Activated naive CD4-positive, alpha-beta T cell treated with anti-CD3 and anti-CD28 coated beads, Interleukin-2, amount 10 ng/mL, durations not matched to agents 7 days and 5 days (primary cell): ENCODE data around the gene SRD5A1.
"Not testable (repeated sequence)": the region's sequence is repeated elsewhere in the genome, so short reads cannot be mapped to it uniquely, and the experiment has no call there.

Source experiments
- CTCF ChIA-PET: fragments of 350-600 bp; sonication (Branson Sonifier 250); formaldehyde crosslinking; loops from one replicate; lab custom pipeline; 2021; ENCODE audit warnings: antibody characterized with exemption; lab: Charles Lee
- DNase-seq: peaks from one replicate; pipeline ENCODE4 v3.0.0-alpha.2; 2020
- H3K27ac Mint-ChIP-seq: one replicate; pipeline ENCODE4 v1.8.0; 2021; ENCODE audit warnings: mild to moderate bottlenecking, moderate library complexity, mixed read lengths
- H3K27me3 Mint-ChIP-seq: one replicate; pipeline ENCODE4 v1.8.0; 2021; ENCODE audit warnings: mild to moderate bottlenecking, mixed read lengths
- H3K36me3 Mint-ChIP-seq: one replicate; pipeline ENCODE4 v1.8.0; 2021; ENCODE audit warnings: mixed read lengths
- H3K4me1 Mint-ChIP-seq: one replicate; pipeline ENCODE4 v1.8.0; 2021; ENCODE audit warnings: mixed read lengths
- H3K4me3 Mint-ChIP-seq: one replicate; pipeline ENCODE4 v1.8.0; 2021; ENCODE audit warnings: mild to moderate bottlenecking, moderate library complexity, mixed read lengths
- H3K9me3 Mint-ChIP-seq: one replicate; pipeline ENCODE4 v1.8.0; 2021; ENCODE audit warnings: mixed read lengths

The SRD5A1 gene

GRCh38 chr5:6642655-6643054 lies 9.4 kb downstream of the SRD5A1 start:
- Mint-ChIP-seq H3K36me3 (peaks cover 18% of the 10 kb centered on the region), H3K27ac (no peak overlapping the region), H3K9me3 (no peaks in the 10 kb centered on the region), H3K4me3 (no peak overlapping the region), H3K4me1 (peaks cover 5% of the 10 kb centered on the region), H3K27me3 (no peaks in the 10 kb centered on the region)
- DNase-seq: no peak
- CTCF ChIA-PET: no interaction called here

GRCh38 chr5:6644794-6645241 lies 11.6 kb downstream of the SRD5A1 start:
- H3K27ac Mint-ChIP-seq: no peak overlapping the region
- no peak overlapping the region for H3K4me3 Mint-ChIP-seq
- H3K27me3 Mint-ChIP-seq: no peaks in the 10 kb centered on the region
- H3K36me3 Mint-ChIP-seq: peaks cover 18% of the 10 kb centered on the region
- no peaks in the 10 kb centered on the region for H3K9me3 Mint-ChIP-seq
- H3K4me1 Mint-ChIP-seq: peaks cover 3% of the 10 kb centered on the region
- DNase-seq: no peak
- CTCF ChIA-PET: no interaction called here

GRCh38 chr5:6645571-6646362 lies 12.5 kb downstream of the SRD5A1 start:
- H3K27me3 Mint-ChIP-seq, H3K4me1 Mint-ChIP-seq, H3K4me3 Mint-ChIP-seq, H3K9me3 Mint-ChIP-seq, H3K27ac Mint-ChIP-seq, DNase-seq: not testable (repeated sequence)
- peaks cover 22% of the 10 kb centered on the region for H3K36me3 Mint-ChIP-seq
- CTCF ChIA-PET: interaction anchor here (0.7 kb wide), 1 partner anchor 9 kb away, joined by 3 read pairs; no protein-coding TSS in a partner anchor

- Mint-ChIP-seq H3K36me3 (peaks cover 29% of the 10 kb centered on the region), H3K4me1 (peaks cover 6% of the 10 kb centered on the region), H3K27ac (no peak overlapping the region), H3K4me3 (no peak overlapping the region), H3K9me3 (no peaks in the 10 kb centered on the region), H3K27me3 (no peaks in the 10 kb centered on the region)
- CTCF ChIA-PET: no interaction called here
- DNase-seq: no peak
Measured at GRCh38 chr5:6649186-6649585, 15.9 kb downstream of the SRD5A1 start.

- Mint-ChIP-seq H3K4me1 (peaks cover 6% of the 10 kb centered on the region), H3K36me3 (peaks cover 29% of the 10 kb centered on the region), H3K4me3 (no peak overlapping the region), H3K27ac (no peak overlapping the region), H3K27me3 (no peaks in the 10 kb centered on the region), H3K9me3 (no peaks in the 10 kb centered on the region)
- DNase-seq: no peak
- CTCF ChIA-PET: no interaction called here
Measured at GRCh38 chr5:6649681-6650080, 16.4 kb downstream of the SRD5A1 start.

- Mint-ChIP-seq H3K4me3 (no peak overlapping the region), H3K27me3 (no peaks in the 10 kb centered on the region), H3K27ac (no peak overlapping the region), H3K9me3 (peaks cover 16% of the 10 kb centered on the region), H3K36me3 (peaks cover 39% of the 10 kb centered on the region), H3K4me1 (peaks cover 6% of the 10 kb centered on the region)
- no peak for DNase-seq
- CTCF ChIA-PET: no interaction called here
Measured at GRCh38 chr5:6652025-6652424, 18.8 kb downstream of the SRD5A1 start.

GRCh38 chr5:6655432-6655831 lies 22.2 kb downstream of the SRD5A1 start:
- peaks cover 4% of the 10 kb centered on the region for H3K4me1 Mint-ChIP-seq
- no peak for DNase-seq
- no peaks in the 10 kb centered on the region for H3K27me3 Mint-ChIP-seq
- H3K36me3 Mint-ChIP-seq: peaks cover 47% of the 10 kb centered on the region
- CTCF ChIA-PET: no interaction called here
- no peak overlapping the region for H3K4me3 Mint-ChIP-seq
- H3K9me3 Mint-ChIP-seq: peaks cover 19% of the 10 kb centered on the region
- H3K27ac Mint-ChIP-seq: no peak overlapping the region

GRCh38 chr5:6656680-6657079 lies 23.4 kb downstream of the SRD5A1 start:
- H3K27ac Mint-ChIP-seq: no peak overlapping the region
- no peak for DNase-seq
- H3K4me3 Mint-ChIP-seq: no peak overlapping the region
- peaks cover 19% of the 10 kb centered on the region for H3K9me3 Mint-ChIP-seq
- H3K36me3 Mint-ChIP-seq: peaks cover 44% of the 10 kb centered on the region
- CTCF ChIA-PET: no interaction called here
- H3K4me1 Mint-ChIP-seq: peaks cover 6% of the 10 kb centered on the region
- H3K27me3 Mint-ChIP-seq: no peaks in the 10 kb centered on the region

- Mint-ChIP-seq H3K4me1 (peaks cover 6% of the 10 kb centered on the region), H3K27ac (peak overlapping the region; percentile 34), H3K9me3 (peaks cover 19% of the 10 kb centered on the region), H3K36me3 (peaks cover 35% of the 10 kb centered on the region), H3K27me3 (no peaks in the 10 kb centered on the region), H3K4me3 (no peak overlapping the region)
- CTCF ChIA-PET: no interaction called here
- no peak for DNase-seq
Measured at GRCh38 chr5:6659941-6660684, 26.9 kb downstream of the SRD5A1 start.

GRCh38 chr5:6660688-6661087 lies 27.4 kb downstream of the SRD5A1 start:
- Mint-ChIP-seq H3K27ac (no peak overlapping the region), H3K4me1 (peaks cover 6% of the 10 kb centered on the region), H3K36me3 (peaks cover 29% of the 10 kb centered on the region), H3K4me3 (no peak overlapping the region), H3K9me3 (peaks cover 13% of the 10 kb centered on the region), H3K27me3 (no peaks in the 10 kb centered on the region)
- CTCF ChIA-PET: no interaction called here
- no peak for DNase-seq

GRCh38 chr5:6666762-6667161 lies 33.5 kb downstream of the SRD5A1 start:
- Mint-ChIP-seq H3K27ac (no peak overlapping the region), H3K27me3 (no peaks in the 10 kb centered on the region), H3K9me3 (peaks cover 6% of the 10 kb centered on the region), H3K36me3 (peaks cover 19% of the 10 kb centered on the region), H3K4me3 (no peak overlapping the region), H3K4me1 (no peaks in the 10 kb centered on the region)
- no peak for DNase-seq
- CTCF ChIA-PET: no interaction called here

- DNase-seq: no peak
- CTCF ChIA-PET: no interaction called here
- Mint-ChIP-seq H3K27ac (no peak overlapping the region), H3K4me3 (no peak overlapping the region), H3K4me1 (no peaks in the 10 kb centered on the region), H3K27me3 (no peaks in the 10 kb centered on the region), H3K36me3 (peaks cover 16% of the 10 kb centered on the region), H3K9me3 (peaks cover 6% of the 10 kb centered on the region)
Measured at GRCh38 chr5:6667648-6668047, 34.4 kb downstream of the SRD5A1 start.

GRCh38 chr5:6668717-6669116 lies 35.5 kb downstream of the SRD5A1 start:
- DNase-seq, H3K4me1 Mint-ChIP-seq, H3K9me3 Mint-ChIP-seq, H3K27ac Mint-ChIP-seq, CTCF ChIA-PET, H3K4me3 Mint-ChIP-seq, H3K27me3 Mint-ChIP-seq: not testable (repeated sequence)
- H3K36me3 Mint-ChIP-seq: peaks cover 16% of the 10 kb centered on the region

GRCh38 chr5:6673031-6673430 lies 39.8 kb downstream of the SRD5A1 start:
- Mint-ChIP-seq H3K4me3 (no peak overlapping the region), H3K27me3 (no peaks in the 10 kb centered on the region), H3K9me3 (peaks cover 8% of the 10 kb centered on the region), H3K36me3 (peaks cover 15% of the 10 kb centered on the region), H3K27ac (no peak overlapping the region), H3K4me1 (no peaks in the 10 kb centered on the region)
- DNase-seq: no peak
- CTCF ChIA-PET: no interaction called here

GRCh38 chr5:6673963-6674362 lies 40.7 kb downstream of the SRD5A1 start:
- no peaks in the 10 kb centered on the region for H3K27me3 Mint-ChIP-seq
- no peaks in the 10 kb centered on the region for H3K4me1 Mint-ChIP-seq
- peaks cover 8% of the 10 kb centered on the region for H3K9me3 Mint-ChIP-seq
- no peak overlapping the region for H3K4me3 Mint-ChIP-seq
- H3K27ac Mint-ChIP-seq: no peak overlapping the region
- DNase-seq: no peak
- CTCF ChIA-PET: no interaction called here
- peaks cover 15% of the 10 kb centered on the region for H3K36me3 Mint-ChIP-seq
